Natural killer cell treated with Interleukin-12 subunit alpha and Interleukin-12 subunit beta and Interleukin-15 and Interleukin-18, amount 100 ng/mL, for 72 hours (primary cell): Measurements from ENCODE around the gene SLC7A8. TPM values are rescaled to one million over a fixed set of nuclear protein-coding genes. Genes with fewer than 3 reads are reported as not detected.
A peak's percentile ranks its signal among the peaks of the same experiment; 100 is the strongest.
"Not testable (repeated sequence)": the region's sequence is repeated elsewhere in the genome, so short reads cannot be mapped to it uniquely, and the experiment has no call there.

Experiments used
- ATAC-seq, 2 donors: fragments of 150-1000 bp; cut with Tn5 transposase in 1 of 2; sonication (Bioruptor Pico), chemical (Tn5 transposase) in 1 of 2; 2 replicates each; pipeline ENCODE4 v1.10.0; 2021
- DNase-seq: peaks from one replicate; pipeline ENCODE4 v3.0.0; 2022; ENCODE audit warnings: low spot score
- H3K27ac Mint-ChIP-seq, 2 donors: 1 replicate in 1 of 2; 2 replicates in 1 of 2; pipeline ENCODE4 v1.8.0; 2022; ENCODE audit warnings: mixed read lengths in 2 of 2, mild to moderate bottlenecking in 1 of 2, moderate library complexity in 1 of 2
- H3K27me3 Mint-ChIP-seq, 2 donors: 1 replicate in 1 of 2; 2 replicates in 1 of 2; pipeline ENCODE4 v1.8.0; 2022; ENCODE audit warnings: mixed read lengths in 2 of 2
- H3K36me3 Mint-ChIP-seq: one replicate; pipeline ENCODE4 v1.8.0; 2022; ENCODE audit warnings: mixed read lengths
- H3K4me1 Mint-ChIP-seq, 2 donors: 1 replicate in 1 of 2; 2 replicates in 1 of 2; pipeline ENCODE4 v1.8.0; 2022; ENCODE audit warnings: low read depth in 2 of 2, mixed read lengths in 2 of 2, mild to moderate bottlenecking in 1 of 2
- H3K4me3 Mint-ChIP-seq: one replicate; pipeline ENCODE4 v1.8.0; 2022; ENCODE audit warnings: mixed read lengths
- H3K9me3 Mint-ChIP-seq: 2 replicates; pipeline ENCODE4 v1.8.0; 2022; ENCODE audit warnings: mixed read lengths
- total RNA-seq, 2 donors: library from RNA; stranded (reverse); gene quantifications; one replicate each; pipeline ENCODE4 v1.2.3, GENCODE V29; 2022

The SLC7A8 gene
- total RNA-seq, 2 donors from 2014 or later = 0.07 to 3.5 TPM

- Mint-ChIP-seq H3K4me3 (no peak overlapping the region), H3K9me3 (no peaks in the 10 kb centered on the region), H3K27ac (no peak overlapping the region)
These were observed 66.0 kb downstream of the SLC7A8 start for GRCh38 chr14:23117371-23118020.

GRCh38 chr14:23115918-23116317 is 67.5 kb downstream of the SLC7A8 start:
- H3K4me1 Mint-ChIP-seq = peaks cover 4 to 8% of the 10 kb centered on the region in 2 donors
- no peaks in the 10 kb centered on the region for H3K9me3 Mint-ChIP-seq
- no peak overlapping the region for H3K27ac Mint-ChIP-seq
- no peak for DNase-seq
- H3K27me3 Mint-ChIP-seq = peaks cover 7 to 8% of the 10 kb centered on the region in 2 donors
- no peak for ATAC-seq
- H3K4me3 Mint-ChIP-seq = no peak overlapping the region
- H3K36me3 Mint-ChIP-seq = no peaks in the 10 kb centered on the region

More at GRCh38 chr14:23117371-23118020, 66.0 kb downstream of the SLC7A8 start:
- H3K27me3 Mint-ChIP-seq = peaks cover 7 to 8% of the 10 kb centered on the region in 2 donors
- DNase-seq (peak; percentile 56), ATAC-seq (no peak)
- no peaks in the 10 kb centered on the region for H3K36me3 Mint-ChIP-seq
- H3K4me1 Mint-ChIP-seq = peaks cover 12 to 15% of the 10 kb centered on the region in 2 donors

GRCh38 chr14:23115039-23115731 is 68.3 kb downstream of the SLC7A8 start:
- H3K9me3 Mint-ChIP-seq = no peaks in the 10 kb centered on the region
- H3K36me3 Mint-ChIP-seq = no peaks in the 10 kb centered on the region
- peak; percentile 49 for DNase-seq
- no peak overlapping the region for H3K27ac Mint-ChIP-seq
- peaks cover 0 to under 1% of the 10 kb centered on the region in 2 donors for H3K4me1 Mint-ChIP-seq
- peaks cover 7 to 8% of the 10 kb centered on the region in 2 donors for H3K27me3 Mint-ChIP-seq
- ATAC-seq = no peak
- H3K4me3 Mint-ChIP-seq = no peak overlapping the region

- peaks cover 7 to 8% of the 10 kb centered on the region in 2 donors for H3K27me3 Mint-ChIP-seq
- H3K36me3 Mint-ChIP-seq = no peaks in the 10 kb centered on the region
- no peaks in the 10 kb centered on the region for H3K4me1 Mint-ChIP-seq
- H3K27ac Mint-ChIP-seq = no peak overlapping the region
- ATAC-seq (no peak), DNase-seq (peak; percentile 44)
- H3K4me3 Mint-ChIP-seq = no peak overlapping the region
- H3K9me3 Mint-ChIP-seq = no peaks in the 10 kb centered on the region
These were observed 68.8 kb downstream of the SLC7A8 start for GRCh38 chr14:23114669-23115038.

- Mint-ChIP-seq H3K9me3 (no peaks in the 10 kb centered on the region), H3K27ac (no peak overlapping the region), H3K27me3 (peaks cover 7 to 8% of the 10 kb centered on the region in 2 donors), H3K4me3 (no peak overlapping the region), H3K36me3 (no peaks in the 10 kb centered on the region), H3K4me1 (no peaks in the 10 kb centered on the region)
- ATAC-seq (no peak), DNase-seq (no peak)
These were observed 69.4 kb downstream of the SLC7A8 start for GRCh38 chr14:23114120-23114458.

GRCh38 chr14:23113431-23114119 is 69.9 kb downstream of the SLC7A8 start:
- peaks cover 7 to 8% of the 10 kb centered on the region in 2 donors for H3K27me3 Mint-ChIP-seq
- H3K27ac Mint-ChIP-seq = no peak overlapping the region
- ATAC-seq (no peak), DNase-seq (no peak)
- no peaks in the 10 kb centered on the region for H3K9me3 Mint-ChIP-seq
- H3K4me1 Mint-ChIP-seq = no peaks in the 10 kb centered on the region
- no peak overlapping the region for H3K4me3 Mint-ChIP-seq
- no peaks in the 10 kb centered on the region for H3K36me3 Mint-ChIP-seq

- H3K4me1 Mint-ChIP-seq = no peaks in the 10 kb centered on the region
- H3K9me3 Mint-ChIP-seq = no peaks in the 10 kb centered on the region
- no peak overlapping the region for H3K4me3 Mint-ChIP-seq
- H3K27ac Mint-ChIP-seq = no peak overlapping the region
- ATAC-seq (peak; percentile 9 to 76), DNase-seq (no peak)
- H3K27me3 Mint-ChIP-seq = peaks cover 7 to 8% of the 10 kb centered on the region in 2 donors
- no peaks in the 10 kb centered on the region for H3K36me3 Mint-ChIP-seq
These were observed 70.9 kb downstream of the SLC7A8 start for GRCh38 chr14:23112359-23113178.

GRCh38 chr14:23110579-23111365 is 72.7 kb downstream of the SLC7A8 start:
- peaks cover 7 to 8% of the 10 kb centered on the region in 2 donors for H3K27me3 Mint-ChIP-seq
- no peaks in the 10 kb centered on the region for H3K9me3 Mint-ChIP-seq
- H3K4me3 Mint-ChIP-seq = no peak overlapping the region
- ATAC-seq (no peak), DNase-seq (no peak)
- H3K4me1 Mint-ChIP-seq = no peaks in the 10 kb centered on the region
- H3K36me3 Mint-ChIP-seq = no peaks in the 10 kb centered on the region
- no peak overlapping the region for H3K27ac Mint-ChIP-seq

GRCh38 chr14:23109769-23110168 is 73.7 kb downstream of the SLC7A8 start:
- ATAC-seq = no peak
- no peak overlapping the region for H3K4me3 Mint-ChIP-seq

GRCh38 chr14:23108169-23108568 is 75.3 kb downstream of the SLC7A8 start:
- not testable (repeated sequence) for ATAC-seq, H3K9me3 Mint-ChIP-seq, H3K27me3 Mint-ChIP-seq, H3K36me3 Mint-ChIP-seq, H3K4me1 Mint-ChIP-seq, DNase-seq, H3K4me3 Mint-ChIP-seq, H3K27ac Mint-ChIP-seq

More at GRCh38 chr14:23109769-23110168, 73.7 kb downstream of the SLC7A8 start:
- Mint-ChIP-seq H3K27ac (no peak overlapping the region), H3K9me3 (no peaks in the 10 kb centered on the region), H3K4me1 (no peaks in the 10 kb centered on the region), H3K27me3 (peaks cover 5 to 8% of the 10 kb centered on the region in 2 donors), H3K36me3 (no peaks in the 10 kb centered on the region)
- DNase-seq = no peak

- H3K9me3 Mint-ChIP-seq, H3K4me1 Mint-ChIP-seq, ATAC-seq, DNase-seq, H3K27ac Mint-ChIP-seq, H3K36me3 Mint-ChIP-seq, H3K27me3 Mint-ChIP-seq, H3K4me3 Mint-ChIP-seq: not testable (repeated sequence)
These were observed 75.8 kb downstream of the SLC7A8 start for GRCh38 chr14:23107620-23108019.

- Mint-ChIP-seq H3K36me3 (no peaks in the 10 kb centered on the region), H3K27ac (no peak overlapping the region), H3K4me1 (no peaks in the 10 kb centered on the region), H3K27me3 (peaks cover 0 to 2% of the 10 kb centered on the region in 2 donors), H3K4me3 (no peak overlapping the region), H3K9me3 (no peaks in the 10 kb centered on the region)
- DNase-seq = no peak
- ATAC-seq = no peak
These were observed 76.8 kb downstream of the SLC7A8 start for GRCh38 chr14:23106747-23107045.

- Mint-ChIP-seq H3K9me3 (no peaks in the 10 kb centered on the region), H3K36me3 (no peaks in the 10 kb centered on the region), H3K27ac (no peak overlapping the region), H3K4me1 (no peaks in the 10 kb centered on the region), H3K4me3 (no peak overlapping the region), H3K27me3 (peaks cover 0 to 2% of the 10 kb centered on the region in 2 donors)
- ATAC-seq = no peak
- DNase-seq = no peak
These were observed 78.1 kb downstream of the SLC7A8 start for GRCh38 chr14:23105348-23105824.
